Measurements from ENCODE around the gene TMEM98. TPM values are rescaled to one million over a fixed set of nuclear protein-coding genes. Genes with fewer than 3 reads are reported as not detected.
"Not testable (repeated sequence)": the region's sequence is repeated elsewhere in the genome, so short reads cannot be mapped to it uniquely, and the experiment has no call there.

The TMEM98 gene
- total RNA-seq, 1 donor from 2014 or later = 42.4 TPM

DNA sequence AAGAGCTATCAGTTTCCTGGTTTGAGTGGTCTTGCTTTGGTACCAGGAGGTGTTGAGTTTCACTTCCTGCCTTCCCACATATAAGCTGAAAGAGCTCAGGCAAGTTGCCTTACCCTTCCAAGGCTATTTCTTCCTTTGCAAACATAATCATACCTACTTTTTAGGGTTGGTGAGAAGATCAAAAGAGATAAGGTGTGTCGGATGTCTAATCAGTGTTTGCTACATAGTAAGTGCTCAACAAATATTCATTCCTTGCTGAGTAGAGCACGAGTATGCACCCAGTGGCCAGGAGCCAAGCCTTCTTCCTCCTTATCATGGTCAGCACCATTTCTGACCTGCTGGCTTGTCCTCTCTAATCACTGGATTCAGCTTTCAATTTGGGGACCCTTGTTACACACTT, 12.7 kb upstream of the TMEM98 start:
- DNase-seq = no peak

DNA sequence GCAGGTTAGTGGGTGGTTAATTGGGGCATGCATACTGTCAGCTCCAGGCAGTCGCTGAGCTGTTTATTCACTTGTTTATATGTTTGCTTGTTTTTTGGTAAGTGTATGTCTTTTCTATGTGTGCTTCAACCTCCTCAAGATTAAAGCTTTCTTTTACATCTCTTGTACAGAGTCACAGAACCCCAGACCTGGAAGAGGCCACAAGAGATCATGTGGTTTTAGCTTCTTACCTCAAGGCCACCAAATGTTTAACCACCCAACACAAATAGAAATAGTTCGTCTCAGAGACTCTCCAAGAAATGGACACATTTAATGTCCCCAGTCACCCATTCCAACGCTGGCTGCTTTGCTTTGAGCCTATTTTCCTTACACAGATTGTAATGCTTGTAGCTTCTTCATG, 11.8 kb upstream of the TMEM98 start:
- DNase-seq = no peak

DNA sequence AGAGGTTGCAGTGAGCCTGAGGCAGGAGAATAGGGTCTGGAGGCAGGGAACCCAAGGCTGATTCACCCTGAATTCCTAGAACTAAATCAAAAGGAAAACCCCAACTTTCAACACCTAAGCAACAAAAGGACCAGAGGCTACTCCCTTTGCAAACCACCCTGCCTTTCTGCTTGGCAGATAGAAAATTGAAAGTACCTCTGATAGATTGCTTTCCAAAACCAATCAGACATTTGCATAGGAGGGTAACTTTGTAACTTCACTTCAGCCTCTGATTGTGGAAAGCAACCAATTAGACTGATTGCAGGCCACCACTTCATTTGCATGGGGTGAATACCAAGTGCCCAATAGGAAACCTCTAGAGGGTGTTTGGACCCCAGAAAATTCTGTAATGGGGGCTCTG, 10.9 kb upstream of the TMEM98 start:
- no peak for DNase-seq

DNA sequence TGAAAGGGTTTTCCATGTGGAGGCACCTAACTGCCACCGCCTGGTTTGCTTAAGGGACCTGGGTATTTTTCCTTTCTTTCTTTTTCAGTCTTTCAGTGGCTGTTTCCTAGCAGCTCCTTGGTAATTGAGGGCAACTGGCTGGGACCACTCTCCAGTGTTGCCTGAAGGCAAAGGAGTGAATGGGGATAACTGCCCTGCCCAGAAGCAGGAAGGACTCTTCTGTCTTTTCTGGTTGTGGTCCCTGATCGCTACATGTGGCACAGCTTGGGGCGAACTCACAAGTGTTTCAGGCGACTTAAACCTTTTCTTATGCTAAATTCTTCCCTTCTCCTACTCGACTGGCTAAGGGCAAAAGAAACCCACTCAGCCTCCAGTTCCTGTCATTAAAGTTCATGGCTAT, 10.1 kb upstream of the TMEM98 start:
- DNase-seq = no peak

DNA sequence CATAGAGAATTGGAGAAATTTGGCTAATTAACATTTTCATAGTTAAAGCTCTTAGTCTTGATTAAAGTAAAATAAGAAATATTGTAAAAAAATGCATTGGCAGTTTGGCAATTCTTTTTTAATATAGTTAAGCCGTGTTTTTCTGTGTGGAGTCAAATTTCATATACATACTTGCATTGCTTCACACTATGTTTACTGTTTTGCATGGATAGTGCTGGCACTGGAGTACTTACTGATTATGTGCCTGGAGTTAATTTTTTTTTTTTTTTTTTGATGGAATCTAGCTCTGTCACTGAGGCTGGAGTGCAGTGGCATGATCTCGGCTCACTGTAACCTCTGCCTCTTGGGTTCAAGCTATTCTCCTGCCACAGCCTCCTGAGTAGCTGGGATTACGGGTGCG, 8.1 kb upstream of the TMEM98 start:
- DNase-seq = not testable (repeated sequence)

DNA sequence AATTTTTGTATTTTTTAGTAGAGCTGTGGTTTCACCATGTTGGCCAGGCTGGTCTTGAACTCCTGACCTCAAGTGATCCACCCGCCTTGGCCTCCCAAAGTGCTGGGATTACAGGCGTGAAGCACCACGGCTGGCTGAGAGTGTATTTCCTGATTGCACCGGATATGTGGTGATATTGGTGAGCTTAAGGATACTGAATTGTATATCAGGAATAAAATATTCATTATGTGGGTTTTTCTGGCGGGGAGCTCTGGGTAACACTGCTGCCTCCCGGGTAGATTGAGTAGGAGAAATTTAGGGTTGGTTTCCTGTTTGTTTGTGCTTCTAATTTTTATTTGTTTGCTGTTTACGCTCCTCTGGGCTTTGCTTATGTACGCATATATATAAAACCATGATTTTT, 7.7 kb upstream of the TMEM98 start:
- DNase-seq = no peak

DNA sequence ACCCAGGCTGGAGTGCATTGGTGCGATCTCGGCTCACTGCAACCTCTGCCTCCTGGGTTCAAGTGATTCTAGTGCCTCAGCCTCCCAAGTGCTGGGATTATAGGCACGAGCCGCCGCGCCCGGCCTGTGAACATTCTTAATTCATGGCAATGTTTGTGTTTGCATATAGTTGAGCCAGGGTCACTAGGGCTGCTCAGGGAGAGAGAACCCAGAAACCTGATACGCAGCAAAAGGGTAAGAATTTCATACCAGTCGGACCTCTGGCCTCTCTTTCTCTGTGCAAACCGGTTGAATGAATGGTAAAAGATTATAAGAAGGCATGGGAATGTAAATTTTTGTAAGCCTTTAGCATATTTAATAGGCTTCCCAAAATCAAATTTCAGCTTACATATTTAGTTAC, 6.9 kb upstream of the TMEM98 start:
- no peak for DNase-seq

DNA sequence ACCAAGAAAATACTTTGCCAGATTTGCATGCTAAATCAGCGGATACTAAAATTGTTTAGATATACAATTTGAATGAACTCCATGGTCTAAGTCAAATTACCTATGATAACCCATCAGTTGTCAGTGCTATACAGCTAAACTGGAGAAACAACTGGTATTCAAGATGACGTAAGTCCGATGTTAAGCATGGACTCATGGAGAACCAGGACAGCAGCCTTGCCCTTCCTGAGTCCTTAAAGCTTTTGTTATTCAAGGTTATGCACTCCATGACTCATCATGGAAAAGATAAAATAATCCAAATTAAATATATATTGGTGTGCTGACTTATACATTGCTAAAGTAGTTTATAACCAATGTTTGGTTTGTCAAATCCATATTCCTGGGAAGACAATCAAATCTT, 4.0 kb upstream of the TMEM98 start:
- DNase-seq = peak; percentile 61

DNA sequence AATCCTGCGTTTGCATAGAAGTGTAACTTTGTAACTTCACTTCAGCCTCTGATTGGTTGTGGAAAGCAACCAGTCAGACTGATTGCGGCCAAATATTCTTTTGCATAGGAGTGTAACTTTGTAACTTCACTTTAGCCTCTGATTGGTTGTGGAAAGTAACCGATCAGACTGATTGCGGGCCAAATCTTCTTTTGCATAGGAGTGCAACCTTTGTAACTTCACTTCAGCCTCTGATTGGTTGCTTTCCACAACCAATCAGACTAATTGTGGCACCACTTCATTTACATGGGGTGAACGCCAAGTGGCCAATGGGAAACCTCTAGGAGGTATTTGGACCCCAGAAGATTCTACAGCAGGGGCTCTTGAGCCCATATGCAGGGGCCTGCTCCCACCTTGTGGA, 1.8 kb upstream of the TMEM98 start:
- DNase-seq = no peak

DNA sequence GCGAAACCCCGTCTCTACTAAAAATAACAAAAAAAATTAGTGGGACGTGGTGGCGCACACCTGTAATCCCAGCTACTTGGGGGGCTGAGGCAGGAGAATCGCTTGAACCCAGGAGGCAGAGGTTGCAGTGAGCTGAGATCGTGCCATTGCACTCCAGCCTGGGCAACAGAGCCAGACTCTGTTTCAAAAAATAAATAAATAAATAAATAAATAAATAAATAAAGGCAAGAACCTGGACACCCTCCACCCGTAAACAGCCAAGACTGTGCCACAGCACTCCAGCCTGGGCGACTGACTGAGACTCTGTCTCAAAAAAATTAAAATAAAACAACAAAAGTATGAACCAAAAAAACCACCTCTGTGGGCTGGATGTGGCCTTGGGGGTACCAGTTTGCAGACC, 1.2 kb upstream of the TMEM98 start:
- DNase-seq = not testable (repeated sequence)

DNA sequence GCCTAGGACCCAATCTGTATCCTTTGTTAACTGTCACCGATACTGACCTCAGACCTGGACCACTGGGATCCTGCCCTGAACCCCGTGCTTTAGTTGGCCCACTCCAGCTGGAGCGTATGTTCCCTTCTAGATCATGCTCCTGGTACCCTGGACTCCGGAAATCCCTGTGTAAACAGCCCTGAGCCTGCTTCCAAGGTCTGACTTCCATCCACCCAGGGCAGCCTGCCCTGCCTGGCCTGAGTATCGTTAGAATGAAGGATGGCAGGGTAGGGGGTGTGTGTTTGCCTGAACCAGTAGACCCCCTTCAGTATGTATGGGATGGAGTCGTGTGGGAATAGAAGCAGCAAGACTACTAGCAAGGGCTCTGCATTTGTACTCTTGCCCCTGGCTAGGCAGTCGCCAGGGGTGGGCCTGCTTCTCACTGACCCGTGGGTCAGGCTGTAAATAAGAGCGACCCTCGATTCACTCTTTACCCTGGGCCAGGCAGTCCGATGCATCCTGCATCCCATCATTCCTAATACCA, 691 bp upstream of the TMEM98 start:
- peak; percentile 77 for DNase-seq

DNA sequence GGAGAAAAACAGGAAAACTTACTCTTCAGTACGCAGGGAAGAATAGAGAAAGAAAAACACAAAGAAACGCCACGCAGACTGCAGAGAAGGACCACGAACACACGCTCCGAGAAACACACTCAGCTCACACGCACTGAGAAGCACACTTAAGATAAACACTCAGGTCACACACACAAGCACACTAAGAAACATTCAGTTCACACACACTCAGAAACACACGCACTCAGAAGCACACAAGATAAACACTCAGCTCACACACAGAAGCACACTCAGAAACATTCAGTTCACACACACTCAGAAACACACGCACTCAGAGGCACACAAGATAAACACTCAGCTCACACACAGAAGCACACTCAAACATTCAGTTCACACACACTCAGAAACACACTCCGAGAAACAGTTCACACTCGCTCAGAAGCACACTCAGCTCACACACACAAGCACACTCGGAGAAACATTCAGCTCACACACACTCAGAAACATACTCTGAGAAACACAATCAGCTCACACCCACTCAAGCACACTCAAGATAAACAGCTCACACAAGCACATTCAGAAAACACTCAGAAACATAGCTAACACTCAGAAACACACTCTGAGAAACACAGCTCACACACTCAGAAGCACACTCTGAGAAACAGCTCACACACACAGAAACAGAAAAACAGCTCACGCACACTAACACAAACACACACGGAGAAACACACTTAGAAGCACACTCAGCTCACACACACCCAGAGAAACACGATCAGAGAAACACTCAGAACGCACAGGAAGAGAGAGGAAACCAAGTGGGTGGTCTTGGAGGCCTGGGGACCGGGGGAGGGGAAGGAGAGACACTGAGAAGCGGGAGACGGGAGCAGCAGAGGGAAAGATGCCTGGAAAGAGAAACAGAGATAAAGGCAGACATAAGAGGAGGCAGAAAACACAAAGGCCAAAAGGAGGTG, 908 bp downstream of the TMEM98 start:
- DNase-seq = peak; percentile 37

DNA sequence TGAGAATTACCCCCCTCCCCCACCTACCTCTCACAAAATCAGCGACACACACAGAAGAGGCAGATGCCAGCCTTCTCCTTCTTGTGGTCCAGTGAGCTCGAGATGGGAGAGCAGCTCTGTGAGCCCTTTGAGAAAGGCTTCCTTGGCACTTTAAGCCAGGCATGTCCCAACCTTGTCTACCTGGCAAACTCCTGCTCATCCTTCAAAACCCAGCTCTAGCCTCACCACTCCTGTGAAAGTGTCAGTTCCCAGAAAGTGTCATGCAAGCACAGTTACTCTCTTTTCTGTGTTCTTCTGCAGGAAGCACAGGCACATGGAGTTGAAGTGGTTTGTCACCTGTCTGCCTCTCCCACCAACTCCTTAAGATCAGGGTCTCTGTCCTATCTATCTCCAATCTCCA, 1.6 kb downstream of the TMEM98 start:
- DNase-seq = no peak

DNA sequence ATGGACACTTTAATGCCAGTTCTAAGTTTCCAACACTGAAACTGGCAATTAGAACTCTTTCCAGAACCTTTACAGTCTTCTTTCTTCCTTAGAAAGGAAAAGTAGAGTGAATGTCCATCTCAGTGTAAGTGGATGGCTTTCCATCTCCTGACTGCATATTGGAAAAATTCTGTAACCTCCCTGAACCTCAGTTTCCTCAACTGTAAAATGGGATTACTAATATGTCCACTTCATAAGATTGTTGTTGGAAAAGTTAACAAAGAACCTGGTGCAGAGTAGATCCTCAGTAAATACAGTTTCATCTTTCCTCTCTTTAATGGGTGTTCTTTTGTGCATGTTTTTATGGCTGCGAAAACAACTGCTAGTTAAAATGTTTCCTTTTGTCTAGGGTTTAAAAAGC, 2.6 kb downstream of the TMEM98 start:
- no peak for DNase-seq

DNA sequence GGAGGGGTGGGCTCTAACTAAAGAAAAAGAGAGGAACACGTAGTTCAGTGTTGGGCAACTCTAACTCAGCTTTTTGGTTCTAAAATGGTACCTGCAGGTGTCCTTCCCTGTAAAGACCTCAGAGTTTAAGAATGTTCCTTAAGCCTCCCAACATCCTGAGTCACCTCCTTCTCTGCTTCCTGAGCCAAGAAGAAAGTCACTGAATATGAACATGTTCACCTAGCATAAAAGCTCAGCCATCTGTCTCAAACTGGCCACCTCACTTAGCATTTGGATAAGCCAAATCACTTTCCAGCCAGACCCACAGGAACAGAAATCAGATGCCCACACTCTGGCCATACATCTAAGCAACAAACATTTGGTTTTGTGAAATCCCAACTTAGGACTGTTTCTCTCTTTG, 3.7 kb downstream of the TMEM98 start:
- peak; percentile 49 for DNase-seq

DNA sequence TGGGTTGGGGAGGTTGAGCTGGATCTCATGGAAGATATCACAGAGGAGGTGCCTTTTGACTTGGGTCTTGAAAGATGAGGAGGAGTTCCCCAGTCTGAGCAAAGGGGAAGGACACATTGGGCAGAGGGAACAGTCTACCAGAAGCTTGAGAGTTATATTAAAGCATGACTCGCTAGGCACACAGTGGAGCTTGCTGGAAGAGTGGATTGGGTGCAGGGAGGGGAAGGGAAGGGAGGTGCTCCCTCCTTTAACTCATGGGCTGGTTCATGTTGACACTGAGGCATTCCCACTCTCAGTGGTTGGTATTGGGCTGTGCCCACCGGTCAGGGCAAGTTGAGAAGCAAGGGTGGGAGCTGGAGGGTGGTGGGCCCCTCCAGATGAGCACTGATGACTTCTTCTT, 5.9 kb downstream of the TMEM98 start:
- no peak for DNase-seq

DNA sequence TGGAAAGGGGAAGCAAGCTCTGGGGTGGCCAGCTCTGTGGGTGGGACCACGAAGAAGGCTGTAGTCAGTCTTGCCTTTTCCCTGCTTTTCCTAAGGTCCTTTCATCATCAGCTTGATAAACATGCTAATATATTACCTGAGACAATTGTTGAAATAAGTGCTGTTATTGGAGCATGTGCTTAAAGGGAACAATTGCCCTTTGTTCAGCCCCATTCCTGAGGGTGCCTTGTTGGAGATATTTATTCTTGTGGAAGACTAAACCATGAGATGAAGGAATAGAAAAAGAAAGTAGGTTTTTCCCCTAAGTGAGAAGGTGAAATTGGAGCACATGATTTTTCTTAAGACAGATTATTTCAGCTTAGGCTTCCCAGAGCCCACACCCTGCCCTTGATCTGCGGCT, 7.8 kb downstream of the TMEM98 start:
- DNase-seq = no peak

DNA sequence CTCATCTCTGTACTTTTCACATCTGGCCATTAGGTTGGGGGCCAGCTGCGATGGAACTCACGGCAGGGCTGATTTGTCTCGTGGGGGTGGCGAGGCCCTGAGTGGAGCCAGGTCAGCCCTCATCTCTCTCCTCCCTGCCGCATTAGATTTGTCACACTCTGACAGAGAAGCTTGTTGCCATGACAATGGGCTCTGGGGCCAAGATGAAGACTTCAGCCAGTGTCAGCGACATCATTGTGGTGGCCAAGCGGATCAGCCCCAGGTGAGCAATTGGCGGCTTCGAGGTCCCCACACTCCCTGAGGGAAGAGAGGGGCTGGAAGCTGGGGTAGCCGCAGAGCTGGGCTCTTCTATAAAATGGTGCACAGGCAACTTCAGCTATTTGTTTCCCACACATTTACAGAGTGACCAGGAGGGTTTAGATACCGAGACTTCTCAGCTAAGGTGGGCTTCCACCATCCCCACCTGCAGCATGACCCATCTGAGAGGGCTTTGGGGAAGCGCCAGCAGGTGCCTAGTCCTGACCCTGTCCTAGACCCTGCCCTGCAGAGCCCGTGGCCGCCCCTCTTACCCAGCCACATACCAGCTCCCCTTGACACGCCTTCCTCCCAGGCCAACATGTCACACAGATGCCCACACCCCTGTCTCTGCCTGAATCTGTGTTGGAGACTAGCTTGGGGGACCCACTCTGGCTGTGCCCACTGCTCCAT, 8.4 kb downstream of the TMEM98 start:
- DNase-seq = no peak

DNA sequence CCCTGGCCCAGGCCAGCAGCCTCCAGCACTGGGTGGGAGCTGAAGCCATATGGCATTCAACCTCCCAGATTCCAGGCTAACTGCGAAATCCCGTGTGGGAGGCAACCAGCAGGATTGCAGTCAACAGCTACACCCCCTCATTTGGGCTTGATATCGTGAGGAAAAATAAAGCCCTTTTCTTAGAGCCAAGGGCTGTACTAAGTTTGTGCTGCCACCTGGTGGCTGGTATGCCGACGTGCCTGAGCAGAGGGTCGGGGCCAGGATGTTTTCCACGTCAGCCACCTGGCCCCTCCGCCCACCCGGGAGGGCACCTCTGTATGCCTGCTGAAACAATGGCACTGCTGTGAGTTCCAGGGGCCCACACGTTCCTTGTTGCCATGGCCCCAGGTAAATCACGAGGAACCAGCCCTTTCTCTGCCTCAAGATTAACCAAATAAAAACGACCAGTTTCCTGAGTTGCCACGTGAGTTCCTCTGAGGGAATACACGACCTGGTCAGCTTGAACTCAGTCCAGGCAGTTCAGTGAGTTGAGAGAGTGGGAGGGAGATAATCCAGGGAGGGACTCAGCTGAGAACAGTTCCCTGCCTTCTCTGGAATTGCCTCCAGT, 9.0 kb downstream of the TMEM98 start:
- peak; percentile 94 for DNase-seq

DNA sequence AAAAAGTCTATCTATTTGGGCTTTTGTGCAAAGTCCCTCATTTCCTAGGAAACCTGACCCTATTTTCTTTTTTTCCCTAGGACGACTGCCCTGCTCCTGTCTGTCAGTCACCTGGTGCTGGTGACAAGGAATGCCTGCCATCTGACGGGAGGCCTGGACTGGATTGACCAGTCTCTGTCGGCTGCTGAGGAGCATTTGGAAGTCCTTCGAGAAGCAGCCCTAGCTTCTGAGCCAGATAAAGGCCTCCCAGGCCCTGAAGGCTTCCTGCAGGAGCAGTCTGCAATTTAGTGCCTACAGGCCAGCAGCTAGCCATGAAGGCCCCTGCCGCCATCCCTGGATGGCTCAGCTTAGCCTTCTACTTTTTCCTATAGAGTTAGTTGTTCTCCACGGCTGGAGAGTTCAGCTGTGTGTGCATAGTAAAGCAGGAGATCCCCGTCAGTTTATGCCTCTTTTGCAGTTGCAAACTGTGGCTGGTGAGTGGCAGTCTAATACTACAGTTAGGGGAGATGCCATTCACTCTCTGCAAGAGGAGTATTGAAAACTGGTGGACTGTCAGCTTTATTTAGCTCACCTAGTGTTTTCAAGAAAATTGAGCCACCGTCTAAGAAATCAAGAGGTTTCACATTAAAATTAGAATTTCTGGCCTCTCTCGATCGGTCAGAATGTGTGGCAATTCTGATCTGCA, 12.9 kb downstream of the TMEM98 start:
- DNase-seq = no peak

DNA sequence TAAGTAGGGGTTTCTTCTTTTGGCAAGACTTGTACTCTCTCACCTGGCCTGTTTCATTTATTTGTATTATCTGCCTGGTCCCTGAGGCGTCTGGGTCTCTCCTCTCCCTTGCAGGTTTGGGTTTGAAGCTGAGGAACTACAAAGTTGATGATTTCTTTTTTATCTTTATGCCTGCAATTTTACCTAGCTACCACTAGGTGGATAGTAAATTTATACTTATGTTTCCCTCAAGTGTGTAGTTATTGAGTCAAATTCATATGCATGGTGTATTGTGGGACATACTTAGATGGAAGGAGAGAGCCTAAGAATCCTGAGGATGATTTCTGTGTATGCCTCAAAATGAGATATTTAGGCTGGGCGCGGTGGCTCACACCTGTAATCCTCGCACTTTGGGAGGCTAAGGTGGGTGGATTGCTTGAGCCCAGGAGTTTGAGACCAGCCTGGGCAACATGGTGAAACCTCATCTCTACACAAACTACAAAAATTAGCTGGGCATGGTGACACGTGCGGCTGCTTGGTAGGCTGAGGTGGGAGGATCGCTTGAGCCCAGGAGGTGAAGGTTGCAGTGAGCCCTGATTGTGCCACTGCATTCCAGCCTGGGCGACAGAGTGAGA, 13.6 kb downstream of the TMEM98 start:
- DNase-seq = no peak

DNA sequence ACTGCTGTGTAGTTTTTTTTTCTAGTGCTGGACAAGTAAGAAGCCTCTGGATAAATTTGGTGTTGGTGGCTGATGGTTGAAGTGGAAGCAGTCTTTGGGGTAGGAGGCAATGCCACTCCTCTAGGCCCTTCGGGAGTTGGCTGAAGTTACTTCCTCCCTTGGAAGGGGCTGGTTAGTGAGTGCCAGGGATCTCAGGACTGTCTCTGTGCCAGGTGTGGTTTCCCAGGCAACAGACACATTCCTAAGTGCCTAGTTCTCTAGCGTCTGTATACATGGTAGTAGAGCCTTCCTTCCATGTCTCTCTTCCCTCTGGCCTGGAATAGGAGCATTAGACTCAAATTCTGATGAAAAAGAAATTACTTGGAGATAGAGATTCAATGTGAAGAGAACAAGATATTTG, 15.3 kb downstream of the TMEM98 start:
- DNase-seq = no peak

All from dermis blood vessel endothelial cell (primary cell).